ENCODE data around the gene DNAJC19.

- TF ChIP-seq CTCF (IDR thresholded peaks at IDR 0.05; ENCODE audit: poor library complexity), result no peak
- TF ChIP-seq EZH2phosphoT487 (IDR thresholded peaks at IDR 0.05; ENCODE audit: low read depth, severe bottlenecking, unreplicated experiment), result no peak
Measured at GRCh38 chr3:180940826-180941225, 48.7 kb downstream of the DNAJC19 start.
